Measurements from ENCODE around the gene ANXA2.
A peak's percentile ranks its signal among the peaks of the same experiment; 100 is the strongest.

The ANXA2 gene

GRCh38 chr15:60299452-60300047 is 98.2 kb downstream of the ANXA2 start:
- no peak for TF ChIP-seq CTCF (conservative IDR thresholded peaks at IDR 0.05; ENCODE audit: control insufficient read depth, insufficient read depth, low read depth, low read length)
- no peak overlapping the region for H3K4me3 ChIP-seq (ENCODE audit: control insufficient read depth, low read depth, low read length)
- DNase-seq (ENCODE audit: low read depth): peak; percentile 11

Measured in fibroblast of mammary gland (primary cell).